ENCODE data around the gene CDK10.

CDK10 gene

DNA sequence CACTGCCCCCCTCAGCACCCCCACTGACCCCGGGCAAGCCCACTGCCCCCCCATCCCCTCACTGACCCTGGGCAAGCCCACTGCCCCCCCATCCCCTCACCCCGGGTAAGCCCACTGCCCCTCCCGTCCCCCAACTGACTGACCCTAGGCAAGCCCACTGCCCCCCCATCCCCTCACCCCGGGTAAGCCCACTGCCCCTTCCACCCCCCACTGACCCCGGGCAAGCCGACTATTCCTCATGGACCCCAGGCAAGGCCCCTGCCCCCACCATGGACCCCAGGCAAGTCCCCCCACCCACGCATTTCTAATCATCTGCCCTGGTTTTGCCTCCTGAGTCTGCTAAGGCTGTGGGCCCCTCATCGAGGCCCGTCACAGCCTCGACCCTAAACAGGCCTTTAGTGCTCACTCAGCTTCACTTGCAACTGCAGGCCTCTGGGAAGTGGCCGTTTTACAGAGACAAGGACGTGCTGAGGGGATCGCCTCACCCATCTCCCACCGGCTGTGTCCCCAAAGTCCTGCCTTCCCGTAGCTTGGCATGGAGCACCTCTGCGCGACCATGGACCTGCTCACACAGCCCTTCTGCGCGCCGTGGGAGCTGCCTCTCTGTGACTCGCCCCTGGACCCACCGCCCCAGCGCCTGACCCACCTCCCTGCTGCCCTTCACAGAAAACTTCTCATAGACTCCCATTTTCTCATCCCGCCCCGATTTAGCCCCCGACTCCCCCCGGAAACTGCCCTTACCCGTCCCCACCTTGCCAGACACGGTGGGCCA is 30.6 kb downstream of the CDK10 start:
- no peak for DNase-seq

- no peak for DNase-seq
Measured at GRCh38 chr16:89717688-89718505, 31.4 kb downstream of the CDK10 start.

GRCh38 chr16:89720551-89720812 is 34.0 kb downstream of the CDK10 start:
- DNase-seq = no peak

DNA sequence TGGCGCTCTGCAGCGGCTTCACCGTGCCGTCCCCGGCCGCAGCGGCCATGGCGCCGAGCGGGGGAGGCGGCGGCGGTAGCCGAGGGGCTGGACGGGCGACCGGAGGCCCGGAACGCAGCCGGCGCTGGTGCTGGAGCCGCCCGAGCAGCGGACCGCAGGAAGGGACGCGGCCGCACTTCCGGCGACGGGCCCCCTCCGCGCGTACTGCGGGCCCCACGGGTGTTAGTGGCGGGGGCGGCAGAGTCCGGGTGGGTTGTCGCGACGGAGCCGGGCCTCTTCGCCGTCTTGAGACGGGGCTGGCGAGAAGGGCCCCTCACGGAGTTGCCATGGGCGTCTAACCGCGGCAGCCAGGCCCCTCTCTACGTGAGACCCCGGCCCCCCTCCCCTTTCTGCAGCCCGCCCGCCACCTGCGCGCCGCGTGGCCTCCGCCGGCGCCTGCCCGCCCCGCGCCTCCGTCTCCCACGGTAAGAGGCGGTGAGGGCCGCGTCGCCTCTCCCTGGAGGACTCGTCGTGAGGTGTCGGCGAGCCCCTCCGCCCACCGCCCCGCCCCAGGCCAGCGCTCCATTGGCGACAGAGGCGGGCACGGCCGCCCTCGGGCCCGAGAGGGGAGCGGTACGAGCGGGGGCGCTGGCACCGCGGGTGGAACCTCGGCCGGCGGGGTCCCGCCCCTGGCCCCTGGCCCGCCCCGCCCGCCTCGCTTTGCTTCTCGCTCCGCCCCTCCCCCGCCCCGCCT is 34.5 kb downstream of the CDK10 start, which contains the start of the genes VPS9D1 and ZNF276:
Gene VPS9D1, minus strand, starts transcription at position 86 of the 733 bp plus-strand sequence. Its CDS starts 37 bp downstream, at position 49.
Gene ZNF276, plus strand, starts transcription at position 725 of the 733 bp plus-strand sequence. CDS start 104 bp downstream, outside the sequence.
- DNase-seq = peak; percentile 52 to 83

DNA sequence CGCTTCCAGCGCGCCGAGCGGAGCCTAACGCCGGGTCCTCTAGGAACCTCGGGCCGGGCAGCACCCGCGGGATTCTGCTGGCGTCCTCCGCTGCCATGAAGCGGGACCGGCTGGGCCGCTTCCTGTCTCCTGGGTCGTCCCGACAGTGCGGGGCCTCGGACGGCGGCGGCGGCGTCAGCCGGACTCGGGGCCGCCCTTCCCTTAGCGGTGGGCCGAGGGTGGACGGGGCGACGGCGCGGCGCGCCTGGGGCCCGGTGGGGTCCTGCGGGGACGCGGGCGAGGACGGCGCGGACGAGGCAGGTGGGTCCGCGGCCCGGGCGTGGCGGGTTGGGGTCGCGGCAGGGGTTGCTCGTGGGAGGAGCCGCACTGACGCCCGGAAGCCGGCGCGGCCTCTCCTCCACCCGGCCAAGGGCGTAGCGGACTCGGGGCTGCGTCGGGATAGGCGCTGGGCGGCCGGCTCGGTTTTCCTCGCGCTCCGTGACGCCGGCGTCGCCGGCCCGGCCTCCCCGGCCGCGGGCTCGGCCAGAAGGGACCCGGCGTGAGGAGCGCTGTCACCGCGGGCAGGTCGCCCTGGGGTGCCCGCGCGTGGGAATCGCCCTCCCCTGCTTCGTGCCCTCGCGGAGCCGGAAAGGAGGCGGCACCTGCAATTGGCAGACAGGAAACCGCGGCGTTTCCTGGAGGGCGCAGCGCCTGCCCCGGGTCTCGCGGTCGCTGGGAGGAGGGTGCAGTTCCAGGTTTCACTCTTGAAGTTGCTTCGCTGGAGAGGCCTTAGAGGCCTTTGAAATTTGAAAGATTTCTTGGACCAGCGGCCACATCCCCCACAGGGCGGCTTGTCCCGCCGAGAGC is 35.3 kb downstream of the CDK10 start:
- DNase-seq = peak; percentile 7 to 27

DNA sequence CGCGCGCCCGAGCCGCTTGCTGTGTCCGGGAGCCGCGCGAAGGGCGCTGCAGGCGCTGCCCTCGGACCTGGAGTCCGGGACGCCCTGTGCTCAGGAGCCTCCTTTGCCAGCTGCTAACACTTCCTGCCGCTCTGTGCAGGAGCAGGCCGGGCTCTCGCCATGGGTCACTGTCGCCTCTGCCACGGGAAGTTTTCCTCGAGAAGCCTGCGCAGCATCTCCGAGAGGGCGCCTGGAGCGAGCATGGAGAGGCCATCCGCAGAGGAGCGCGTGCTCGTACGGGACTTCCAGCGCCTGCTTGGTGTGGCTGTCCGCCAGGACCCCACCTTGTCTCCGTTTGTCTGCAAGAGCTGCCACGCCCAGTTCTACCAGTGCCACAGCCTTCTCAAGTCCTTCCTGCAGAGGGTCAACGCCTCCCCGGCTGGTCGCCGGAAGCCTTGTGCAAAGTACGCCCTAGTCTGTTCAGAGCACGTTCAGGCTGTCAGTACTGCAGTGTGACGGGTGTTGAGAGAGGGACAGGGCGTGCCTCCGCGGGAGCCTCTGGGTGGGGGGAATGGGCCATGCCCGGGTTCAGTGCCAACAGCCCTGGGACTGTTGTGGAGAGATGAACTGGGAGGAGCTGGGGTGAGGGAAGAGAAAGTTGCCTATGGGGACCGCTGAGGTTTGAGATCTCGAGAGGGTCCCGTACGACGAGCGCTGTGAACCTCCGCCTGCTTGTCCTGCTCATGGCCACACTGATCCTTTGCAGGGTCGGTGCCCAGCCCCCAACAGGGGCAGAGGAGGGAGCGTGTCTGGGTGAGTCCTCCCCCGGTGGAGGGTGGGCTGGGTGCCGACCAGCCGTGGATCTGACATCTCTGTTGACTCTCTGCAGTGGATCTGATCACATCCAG is 36.1 kb downstream of the CDK10 start:
- peak in 1 of 2 donors; percentile 41 for DNase-seq

- peak; percentile 98 for DNase-seq
Measured at GRCh38 chr16:89723279-89724250, 37.1 kb downstream of the CDK10 start.

GRCh38 chr16:89727406-89728120 is 41.1 kb downstream of the CDK10 start:
- no peak for DNase-seq

DNA sequence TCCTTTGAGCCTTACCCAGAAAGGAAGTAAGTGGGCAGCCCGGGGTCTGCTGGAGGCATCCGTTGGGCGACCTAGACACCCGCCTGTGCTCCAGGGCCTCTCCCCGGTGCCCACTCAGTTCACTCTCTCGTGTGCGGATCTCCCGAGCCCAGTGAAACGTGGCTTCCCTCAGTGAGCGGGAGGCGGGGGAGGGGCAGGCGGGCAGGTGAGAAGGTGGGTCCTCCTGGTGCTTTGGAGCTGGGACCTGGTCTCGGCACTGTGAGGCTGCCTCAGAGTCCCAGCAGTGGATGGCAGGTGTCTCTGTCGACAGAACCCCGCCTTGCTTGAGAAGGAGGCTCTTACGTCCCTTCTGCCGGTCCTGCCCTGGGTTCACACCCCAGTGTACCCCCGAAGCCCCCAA is 42.8 kb downstream of the CDK10 start:
- DNase-seq = no peak

DNA sequence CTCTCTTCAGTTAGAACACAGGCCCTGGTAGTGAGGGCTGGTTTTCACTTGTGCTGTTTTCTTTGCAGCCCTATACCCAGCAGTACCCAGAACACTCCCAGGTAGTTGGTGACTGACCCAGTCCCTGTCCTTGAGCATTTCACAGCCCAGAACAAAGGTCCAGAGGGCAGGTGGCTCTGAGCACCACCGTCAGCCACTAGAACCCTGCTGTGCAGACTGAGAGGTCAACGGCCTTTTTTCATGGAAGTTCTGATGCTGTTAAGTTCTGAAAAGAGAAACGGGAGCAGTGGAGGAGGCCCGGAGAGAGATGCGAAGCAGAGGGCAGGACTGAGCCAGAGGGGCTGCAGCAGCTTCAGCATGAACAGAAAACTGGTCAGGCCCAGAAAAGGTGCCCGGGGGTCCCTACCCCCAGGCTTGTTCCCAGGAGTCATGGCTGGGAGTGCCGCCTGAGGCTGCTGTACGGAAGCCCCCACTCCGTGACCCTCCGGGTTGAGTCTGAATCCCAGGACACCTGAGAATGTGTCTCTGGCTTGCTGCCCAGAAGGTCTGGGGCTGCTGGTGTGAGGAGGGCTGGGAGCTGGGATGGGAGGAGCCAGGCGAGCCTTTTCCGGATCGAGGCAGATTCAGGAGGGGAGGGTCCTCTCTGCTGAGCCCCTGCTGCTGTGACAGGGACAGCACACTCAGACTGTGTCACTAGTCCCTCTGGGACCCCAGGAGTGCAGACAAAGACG is 43.5 kb downstream of the CDK10 start:
- DNase-seq = no peak

DNA sequence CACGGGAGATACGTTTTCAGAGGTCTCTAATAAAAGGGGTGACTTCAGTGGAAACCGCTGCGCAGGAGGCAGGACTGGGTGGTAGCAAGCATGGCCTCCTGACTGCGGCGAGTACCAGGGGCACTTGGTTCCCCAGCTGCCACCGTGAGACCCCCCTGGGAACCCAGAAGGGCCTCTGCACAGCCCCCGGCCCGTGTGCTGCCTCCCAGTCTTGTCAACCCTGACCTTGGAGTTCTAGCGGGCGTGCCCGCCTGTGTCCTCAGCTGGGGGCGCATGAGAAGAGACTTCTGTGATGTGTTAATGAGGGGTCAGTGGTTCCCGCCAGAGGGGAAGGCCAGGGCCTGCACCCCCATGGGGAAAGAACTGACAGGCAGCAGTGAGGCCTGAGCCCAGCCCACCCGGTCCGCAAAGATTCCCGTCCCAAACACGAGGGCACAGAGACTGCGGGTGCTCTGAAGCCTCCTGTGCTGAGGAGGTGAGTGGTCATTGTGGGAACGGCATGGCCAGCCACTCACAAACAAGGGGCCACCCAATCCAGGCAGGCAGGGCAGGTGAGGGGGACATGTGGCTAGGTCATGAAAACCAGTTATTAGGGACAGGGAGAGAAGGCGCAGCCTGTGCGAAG is 44.2 kb downstream of the CDK10 start:
- DNase-seq = no peak

DNA sequence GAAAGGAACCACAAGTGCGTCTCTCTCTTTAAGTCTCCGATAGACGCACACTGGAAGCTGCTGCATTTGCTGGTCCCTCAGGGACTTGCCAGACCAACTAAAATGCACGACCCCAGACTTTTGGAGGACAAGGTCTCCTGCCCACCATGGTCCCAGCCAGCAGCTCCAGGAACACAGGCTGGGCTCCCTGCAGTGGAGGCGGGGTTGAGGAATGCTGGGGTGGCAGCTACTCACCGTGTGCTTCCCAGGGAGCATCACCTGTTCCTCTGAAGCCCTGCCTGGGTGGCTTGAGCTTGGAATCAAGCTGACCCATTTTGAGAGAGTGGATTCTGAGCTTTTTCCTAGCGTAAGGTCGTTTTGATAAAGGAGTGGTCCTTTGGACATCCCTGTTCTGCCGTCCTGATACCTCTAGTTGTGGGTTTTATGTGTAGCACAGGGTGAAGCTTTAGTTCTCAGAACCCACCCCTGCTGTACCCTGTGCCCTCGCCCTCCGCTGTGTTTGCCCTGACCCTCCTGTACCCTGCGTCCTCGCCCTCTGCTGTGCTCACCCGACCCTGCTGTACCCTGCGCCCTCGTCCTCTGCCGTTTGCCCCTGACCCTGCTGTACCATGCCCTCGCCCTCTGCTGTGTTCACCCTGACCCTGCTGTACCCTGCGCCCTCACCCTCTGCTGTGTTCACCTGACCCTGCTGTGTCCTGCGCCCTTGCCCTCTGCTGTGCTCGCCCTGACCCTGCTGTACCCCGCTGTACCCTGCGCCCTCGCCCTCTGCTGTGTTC is 45.8 kb downstream of the CDK10 start:
- no peak for DNase-seq

DNA sequence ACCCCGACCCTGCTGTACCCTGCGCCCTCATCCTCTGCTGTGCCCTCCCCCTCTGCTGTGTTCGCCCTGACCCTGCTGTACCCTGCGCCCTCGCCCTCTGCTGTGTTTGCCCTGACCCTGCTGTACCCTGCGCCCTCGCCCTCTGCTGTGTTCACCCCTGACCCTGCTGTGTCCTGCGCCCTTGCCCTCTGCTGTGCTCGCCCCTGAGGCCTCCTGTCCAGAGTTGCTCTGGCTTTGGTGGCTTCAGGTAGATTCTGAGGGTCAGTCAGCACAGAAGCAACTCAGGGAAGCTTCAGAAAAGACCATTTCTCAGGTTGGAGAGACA is 46.4 kb downstream of the CDK10 start:
- no peak for DNase-seq

- no peak for DNase-seq
Measured at GRCh38 chr16:89733322-89733721, 46.8 kb downstream of the CDK10 start.

GRCh38 chr16:89733792-89734191 is 47.3 kb downstream of the CDK10 start:
- no peak for DNase-seq

- DNase-seq = no peak
Measured at GRCh38 chr16:89736554-89736953, 50.1 kb downstream of the CDK10 start.

DNA sequence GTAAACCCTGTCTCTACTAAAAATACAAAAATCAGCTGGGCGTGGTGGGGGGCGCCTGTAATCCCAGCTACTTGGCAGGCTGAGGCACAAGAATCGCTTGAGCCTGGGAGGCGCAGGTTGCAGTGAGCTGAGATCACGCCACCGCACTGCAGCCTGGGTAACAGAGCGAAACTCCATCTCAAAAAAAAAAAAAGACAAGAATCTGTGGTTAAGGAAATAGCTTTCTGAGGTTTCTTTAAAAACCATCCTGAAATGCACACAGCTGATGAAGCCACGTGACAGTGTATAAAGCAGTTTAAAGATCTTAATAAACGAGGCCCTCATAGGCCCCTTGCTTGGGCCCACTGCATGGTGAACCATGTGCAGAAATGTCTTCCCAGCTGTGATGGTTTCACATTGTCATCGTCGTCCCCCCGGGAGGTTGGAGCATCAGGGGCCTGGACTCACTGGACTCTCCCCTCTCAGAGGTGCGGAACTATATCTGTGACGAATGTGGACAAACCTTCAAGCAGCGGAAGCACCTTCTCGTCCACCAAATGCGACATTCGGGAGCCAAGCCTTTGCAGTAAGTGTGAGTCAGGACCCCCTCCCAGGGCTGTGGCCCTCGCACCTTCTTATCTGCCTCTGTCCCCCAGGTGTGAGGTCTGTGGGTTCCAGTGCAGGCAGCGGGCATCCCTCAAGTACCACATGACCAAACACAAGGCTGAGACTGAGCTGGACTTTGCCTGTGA is 51.0 kb downstream of the CDK10 start:
- DNase-seq = no peak

Measured in hippocampal formation (tissue), 2 donors.